Central memory CD4-positive, alpha-beta T cell (primary cell): ENCODE measurements around the gene MADD.
"Not testable (repeated sequence)": the region's sequence is repeated elsewhere in the genome, so short reads cannot be mapped to it uniquely, and the experiment has no call there.

ENCODE experiments used
- DNase-seq: peaks from one replicate; pipeline ENCODE4 v3.0.0; 2022

MADD gene

DNA sequence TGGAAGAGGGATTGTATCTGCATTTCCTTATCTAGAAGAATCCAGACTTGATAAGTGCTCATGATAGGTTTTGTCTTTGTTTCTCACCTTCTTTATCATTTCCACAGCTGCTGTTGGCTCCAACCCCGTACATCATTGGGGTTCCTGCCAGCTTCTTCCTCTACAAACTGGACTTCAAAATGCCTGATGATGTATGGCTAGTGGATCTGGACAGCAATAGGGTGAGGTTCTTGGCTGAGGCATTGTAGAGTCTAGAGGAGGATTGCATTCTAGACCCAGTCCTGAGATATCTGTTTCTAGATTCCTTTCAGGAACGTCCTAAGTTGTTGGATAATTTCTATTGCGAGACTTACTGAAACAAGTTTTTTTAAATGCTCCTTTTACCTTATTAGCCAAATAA is 8.1 kb downstream of the MADD start:
- no peak for DNase-seq

DNA sequence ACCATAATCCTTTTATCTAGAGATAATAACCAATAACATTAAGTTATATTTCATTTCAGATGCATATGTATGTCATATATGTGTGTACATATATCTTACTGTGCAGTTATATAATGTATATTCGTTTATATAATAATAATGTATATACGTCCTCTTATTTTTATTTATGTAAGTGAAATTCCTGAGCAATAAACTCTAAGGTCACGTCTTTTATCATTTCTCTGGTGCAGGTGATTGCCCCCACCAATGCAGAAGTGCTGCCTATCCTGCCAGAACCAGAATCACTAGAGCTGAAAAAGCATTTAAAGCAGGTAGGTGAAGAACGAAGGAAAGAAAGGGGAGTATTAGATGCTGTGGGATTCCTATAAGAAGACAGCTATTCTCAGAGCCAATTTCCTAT is 8.8 kb downstream of the MADD start:
- no peak for DNase-seq

DNA sequence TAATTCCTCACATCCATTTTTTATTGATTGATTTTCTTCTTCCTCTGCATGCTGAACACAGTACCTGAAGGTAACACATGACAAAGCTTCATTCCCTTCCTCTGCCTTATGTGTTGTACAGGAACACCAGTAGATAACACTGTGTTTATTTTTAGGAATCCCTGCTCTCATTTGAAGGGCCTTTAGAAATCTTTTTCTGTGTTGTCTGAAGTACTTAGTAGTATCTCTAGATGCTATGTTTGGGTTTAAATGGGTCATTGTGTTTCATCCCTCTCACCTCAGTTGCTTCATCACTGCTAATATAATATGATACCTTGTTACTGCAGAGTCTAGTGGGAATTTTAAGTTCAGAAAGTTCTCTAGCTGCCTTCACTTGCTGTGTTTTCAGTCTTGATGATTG is 10.2 kb downstream of the MADD start:
- DNase-seq, result no peak

DNA sequence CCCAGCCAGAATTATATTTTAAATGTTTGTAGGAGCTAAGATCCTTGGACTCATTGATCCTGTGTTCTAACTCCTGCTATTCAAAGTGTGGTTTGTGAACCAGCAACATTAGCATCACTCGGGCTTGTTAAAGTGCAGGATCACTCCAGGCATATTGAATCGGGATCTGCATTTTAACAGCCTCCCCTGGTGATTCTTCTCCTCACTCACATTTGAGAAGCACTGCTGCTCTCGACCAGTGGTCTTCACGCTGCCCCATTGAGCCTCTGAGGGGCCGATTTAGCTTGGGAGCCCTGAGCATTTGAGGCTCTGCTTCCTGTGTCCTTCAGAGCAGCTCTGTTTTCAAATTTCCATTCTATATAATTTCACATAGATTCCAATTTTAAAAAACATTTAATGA is 10.9 kb downstream of the MADD start:
- no peak for DNase-seq

DNA sequence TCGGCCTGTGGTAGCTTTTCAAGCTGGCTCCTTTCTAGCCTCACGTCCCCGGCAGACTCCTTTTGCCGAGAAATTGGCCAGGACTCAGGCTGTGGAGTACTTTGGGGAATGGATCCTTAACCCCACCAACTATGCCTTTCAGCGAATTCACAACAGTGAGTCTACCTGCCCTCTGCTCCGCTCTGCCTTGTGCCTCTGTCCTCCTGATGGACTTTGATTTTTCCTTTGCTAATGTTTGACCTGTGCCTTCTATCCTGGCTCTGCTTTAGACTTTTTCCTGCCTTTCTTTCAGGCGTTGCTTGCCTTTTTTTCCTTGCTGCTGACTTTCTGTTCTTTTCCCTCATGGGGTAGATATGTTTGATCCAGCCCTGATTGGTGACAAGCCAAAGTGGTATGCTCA is 12.5 kb downstream of the MADD start:
- no peak for DNase-seq

DNA sequence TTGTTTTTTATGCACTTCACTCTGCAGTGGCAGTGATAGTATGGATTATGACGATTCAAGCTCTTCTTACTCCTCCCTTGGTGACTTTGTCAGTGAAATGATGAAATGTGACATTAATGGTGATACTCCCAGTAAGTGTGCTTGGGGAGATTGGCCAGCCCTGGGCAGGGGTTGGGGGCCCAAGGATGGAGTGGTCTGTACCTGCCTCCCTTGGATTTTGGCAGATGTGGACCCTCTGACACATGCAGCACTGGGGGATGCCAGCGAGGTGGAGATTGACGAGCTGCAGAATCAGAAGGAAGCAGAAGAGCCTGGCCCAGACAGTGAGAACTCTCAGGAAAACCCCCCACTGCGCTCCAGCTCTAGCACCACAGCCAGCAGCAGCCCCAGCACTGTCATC is 14.2 kb downstream of the MADD start:
- no peak for DNase-seq

- no peak for DNase-seq
Observed at GRCh38 chr11:47285969-47286770, 16.2 kb downstream of the MADD start.

DNA sequence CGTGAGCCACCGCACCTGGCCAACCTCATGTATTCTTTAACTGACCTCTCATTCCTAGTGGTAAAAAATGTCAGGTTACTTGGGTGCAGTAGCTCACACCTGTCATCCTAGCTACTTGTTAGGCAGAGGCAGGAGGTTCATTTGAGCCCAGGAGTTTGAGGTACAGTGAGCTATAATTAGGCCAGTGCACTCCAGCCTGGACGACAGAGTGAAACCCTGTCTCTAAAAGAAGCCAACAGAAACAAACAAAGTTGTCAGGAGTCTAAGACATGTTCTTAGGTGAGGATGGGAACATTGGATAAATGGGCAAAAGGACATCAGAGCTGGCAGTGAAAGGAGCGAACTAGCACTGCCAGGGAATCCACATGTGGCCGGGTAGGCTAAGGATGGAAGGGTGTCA is 18.1 kb downstream of the MADD start:
- no peak for DNase-seq

- no peak for DNase-seq
Observed at GRCh38 chr11:47289856-47290255, 19.9 kb downstream of the MADD start.

DNA sequence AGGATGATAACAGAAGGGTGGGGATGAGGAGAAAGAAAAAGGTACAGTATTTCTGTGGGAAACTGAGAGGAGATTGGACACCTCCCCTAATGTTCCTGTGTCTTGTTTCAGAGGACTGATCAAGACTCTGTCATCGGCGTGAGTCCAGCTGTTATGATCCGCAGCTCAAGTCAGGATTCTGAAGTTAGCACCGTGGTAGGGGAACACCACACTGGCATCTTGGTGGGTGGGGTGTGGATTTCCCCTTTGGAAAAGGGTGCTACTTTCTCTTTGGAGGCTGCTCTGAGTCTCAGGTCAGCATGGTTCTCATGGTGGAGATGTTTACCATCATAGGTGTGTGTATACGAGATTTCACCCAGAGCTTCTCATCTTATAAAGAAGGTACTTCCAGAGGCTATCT is 25.5 kb downstream of the MADD start:
- no peak for DNase-seq

GRCh38 chr11:47296045-47296444 is 26.1 kb downstream of the MADD start:
- no peak for DNase-seq

DNA sequence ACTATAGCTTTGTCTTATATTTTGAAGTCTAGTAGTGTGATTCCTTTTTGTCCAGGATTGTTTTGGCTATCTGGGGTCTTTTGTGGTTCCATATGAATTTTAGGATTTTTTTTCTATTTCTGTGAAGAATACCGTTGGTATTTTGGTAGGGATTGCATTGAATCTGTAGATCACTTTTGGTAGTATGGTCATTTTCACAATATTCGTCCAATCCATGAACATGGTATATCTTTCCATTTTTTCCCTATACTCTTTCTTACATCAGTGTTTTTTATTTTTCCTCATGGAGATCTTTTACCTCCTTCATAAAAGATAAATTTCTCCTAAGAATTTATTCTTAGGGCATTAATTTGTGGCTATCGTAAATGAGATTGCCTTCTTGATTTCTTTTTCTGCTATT is 29.1 kb downstream of the MADD start:
- DNase-seq, result no peak

GRCh38 chr11:47302853-47303252 is 32.9 kb downstream of the MADD start:
- no peak for DNase-seq

- DNase-seq, result no peak
Observed at GRCh38 chr11:47305734-47306483, 36.0 kb downstream of the MADD start.

DNA sequence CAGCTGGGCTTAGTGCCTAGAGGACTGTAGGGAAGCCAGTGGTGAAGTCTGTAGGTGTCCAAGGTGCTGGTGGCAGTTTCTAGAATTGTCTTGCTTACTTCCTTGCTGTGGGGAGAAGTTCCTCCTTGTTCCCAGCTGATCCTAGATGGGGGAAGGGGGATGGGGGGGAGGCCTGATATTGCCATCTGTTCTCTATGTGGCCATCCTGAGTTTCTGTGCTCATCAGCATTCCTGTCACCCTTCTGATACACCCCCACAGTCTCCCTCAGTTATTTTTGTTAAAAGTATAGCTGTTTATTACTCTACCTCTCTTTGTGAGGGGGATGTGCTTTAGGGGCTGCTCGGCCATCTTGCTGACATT is 36.5 kb downstream of the MADD start:
- DNase-seq, result no peak

GRCh38 chr11:47308050-47308823 is 38.3 kb downstream of the MADD start:
- DNase-seq, result no peak

DNA sequence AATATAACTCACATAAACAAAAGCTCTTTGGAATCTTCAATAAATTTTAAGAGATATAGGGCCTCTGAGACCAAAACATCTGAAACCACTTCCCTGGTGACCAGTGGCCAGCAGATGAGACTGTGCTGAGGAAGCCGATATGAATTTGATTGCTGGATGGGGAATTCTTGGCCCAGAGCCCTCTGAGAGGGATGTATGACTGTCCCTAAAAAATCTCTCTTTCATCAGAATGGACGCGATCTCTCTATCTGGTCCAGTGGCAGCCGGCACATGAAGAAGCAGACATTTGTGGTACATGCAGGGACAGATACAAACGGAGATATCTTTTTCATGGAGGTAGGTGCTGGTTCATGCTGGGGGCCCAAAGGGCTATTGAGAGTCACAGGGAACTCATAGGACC is 45.1 kb downstream of the MADD start:
- DNase-seq, result no peak

GRCh38 chr11:47316501-47316900 is 46.6 kb downstream of the MADD start:
- DNase-seq, result not testable (repeated sequence)

DNA sequence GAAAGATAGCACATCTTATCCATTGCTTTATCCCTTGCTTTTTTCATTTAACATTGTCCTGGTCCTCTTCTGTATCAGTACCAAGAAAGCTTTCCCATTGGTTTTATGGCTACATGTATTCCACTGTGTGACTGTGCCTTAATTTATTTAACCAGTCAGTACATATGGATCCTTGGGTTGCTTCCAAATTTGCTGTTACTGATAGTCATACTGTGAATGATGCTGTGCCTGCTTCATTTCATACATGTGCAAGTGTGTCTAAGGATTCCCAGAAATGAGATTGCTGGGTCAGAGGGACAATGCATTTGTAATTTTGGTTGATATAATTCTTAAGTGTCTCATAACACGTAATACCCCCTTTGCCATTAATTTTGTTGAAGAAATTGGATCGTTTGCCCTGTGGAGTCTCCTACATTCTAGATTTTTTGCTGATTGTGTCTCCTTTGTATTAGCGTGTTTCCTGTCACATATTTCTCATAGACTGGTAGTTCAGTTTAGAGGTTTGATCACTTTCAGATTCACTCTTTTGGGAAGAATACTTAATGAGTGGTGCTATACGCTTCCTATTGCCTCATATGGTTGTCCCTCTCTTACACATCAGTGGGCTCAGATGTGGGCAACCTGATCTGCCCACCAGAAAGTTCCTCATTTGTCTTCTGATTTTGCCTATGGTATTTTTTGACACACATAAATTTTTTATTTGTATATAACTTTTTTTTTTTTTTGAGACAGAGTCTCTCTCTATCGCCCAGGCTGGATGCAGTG is 47.3 kb downstream of the MADD start:
- DNase-seq, result no peak

DNA sequence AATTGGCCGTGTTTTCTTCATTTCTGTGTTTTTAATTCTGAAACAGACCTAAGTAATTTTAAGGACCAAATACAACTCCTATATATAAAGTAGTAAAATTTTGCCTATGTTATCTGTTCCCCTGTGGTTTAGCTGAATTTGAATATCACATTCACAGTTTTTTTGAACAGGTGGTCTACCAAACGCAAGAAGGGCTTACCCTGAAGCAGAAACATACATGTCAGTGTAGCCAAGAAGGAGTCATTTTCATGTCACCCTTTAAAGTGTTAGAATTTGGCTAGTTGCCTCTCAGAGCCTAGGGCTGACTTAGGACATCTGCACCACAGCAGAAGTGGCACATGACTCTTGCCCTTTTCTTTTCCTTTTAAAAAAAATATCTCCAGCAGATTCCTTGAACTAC is 48.2 kb downstream of the MADD start:
- DNase-seq, result no peak

DNA sequence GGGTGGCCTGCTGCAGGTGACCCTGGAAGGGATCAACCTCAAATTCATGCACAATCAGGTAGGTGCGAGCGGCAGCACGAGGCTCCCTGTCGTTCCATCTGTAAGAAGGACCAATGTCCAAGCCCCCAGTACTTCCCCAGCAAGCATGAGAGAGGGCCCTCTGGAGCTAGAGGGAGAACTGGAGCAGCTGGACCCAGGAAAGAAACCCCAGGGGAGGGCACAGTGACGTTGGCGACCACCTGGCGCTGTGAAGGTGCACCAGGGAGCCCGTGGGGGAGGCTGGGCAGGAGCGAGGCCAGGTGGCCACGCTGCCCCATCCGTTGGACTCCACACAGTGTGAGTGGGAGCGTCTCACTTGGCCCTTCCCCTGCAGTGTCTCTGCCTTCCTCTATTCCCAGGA is 54.6 kb downstream of the MADD start:
- no peak for DNase-seq

- DNase-seq, result no peak
Observed at GRCh38 chr11:47325271-47326041, 55.5 kb downstream of the MADD start.
